Dermis microvascular lymphatic vessel endothelial cell (primary cell): ENCODE measurements around the gene CCNY. TPM values are rescaled to one million over a fixed set of nuclear protein-coding genes. Genes with fewer than 3 reads are reported as not detected.
A peak's percentile ranks its signal among the peaks of the same experiment; 100 is the strongest.

Experiments
- DNase-seq, 2 donors: peaks; one replicate each; pipeline versions ENCODE4 v3.0.0 to v3.0.0-alpha.2; 2010; ENCODE audit warnings: low read depth in 2 of 2
- total RNA-seq: library from RNA; depleted of rRNA; stranded (reverse); fragments of >200 nt; gene quantifications from 2 replicates; pipeline ENCODE4 v1.2.1, GENCODE V29; 2014

The CCNY gene
- total RNA-seq, 1 donor from 2014 or later = 65.7 TPM

DNA sequence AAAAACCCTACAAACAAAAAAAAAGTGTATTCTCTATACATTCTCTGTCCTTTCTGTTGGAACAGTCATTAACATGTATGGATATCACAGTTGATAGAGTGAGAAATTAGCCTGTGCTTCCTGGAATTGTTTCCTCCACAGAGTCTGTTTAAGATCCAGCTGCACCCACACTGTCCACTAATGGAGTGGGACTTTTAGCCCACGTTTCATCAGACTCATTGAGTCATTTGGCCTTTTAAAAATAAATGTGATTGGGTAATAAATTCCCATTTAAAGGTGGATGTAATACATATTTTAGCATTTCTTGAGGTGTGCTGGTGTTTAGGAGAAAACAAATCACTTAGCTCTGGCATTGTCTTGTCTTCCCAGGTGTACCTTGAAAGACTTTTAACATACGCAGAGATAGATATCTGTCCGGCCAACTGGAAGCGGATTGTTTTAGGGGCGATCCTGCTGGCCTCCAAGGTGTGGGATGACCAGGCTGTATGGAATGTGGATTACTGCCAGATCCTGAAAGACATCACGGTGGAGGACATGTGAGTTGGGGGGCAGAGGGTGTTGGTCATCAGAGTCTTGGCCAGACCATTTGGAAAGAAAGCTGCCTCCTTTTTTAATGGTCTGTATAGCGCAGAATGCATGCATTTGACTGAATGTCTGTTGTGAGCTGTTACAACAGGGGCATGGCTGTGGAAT is 216.5 kb downstream of the CCNY start:
- DNase-seq = peak in 1 of 2 donors; percentile 15

DNA sequence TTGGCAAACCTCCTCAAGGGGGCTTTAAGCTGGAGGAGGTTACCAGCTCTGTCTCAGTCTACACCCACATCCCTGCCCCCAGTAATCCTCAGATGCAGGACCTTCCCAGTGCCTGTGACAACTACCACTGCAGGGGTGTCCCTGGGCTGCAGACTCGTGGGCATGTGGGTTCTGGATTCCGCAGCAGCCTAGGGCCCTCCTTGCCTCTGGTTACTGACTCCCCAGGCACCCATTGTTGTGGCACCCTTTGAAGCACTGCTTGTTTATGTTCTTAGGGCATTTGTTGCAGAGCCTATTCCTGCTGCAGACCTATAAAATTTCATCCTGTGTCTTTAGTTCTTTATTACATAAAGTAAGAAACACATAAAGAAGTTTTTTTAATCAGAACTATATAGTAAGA is 217.7 kb downstream of the CCNY start:
- DNase-seq = no peak

DNA sequence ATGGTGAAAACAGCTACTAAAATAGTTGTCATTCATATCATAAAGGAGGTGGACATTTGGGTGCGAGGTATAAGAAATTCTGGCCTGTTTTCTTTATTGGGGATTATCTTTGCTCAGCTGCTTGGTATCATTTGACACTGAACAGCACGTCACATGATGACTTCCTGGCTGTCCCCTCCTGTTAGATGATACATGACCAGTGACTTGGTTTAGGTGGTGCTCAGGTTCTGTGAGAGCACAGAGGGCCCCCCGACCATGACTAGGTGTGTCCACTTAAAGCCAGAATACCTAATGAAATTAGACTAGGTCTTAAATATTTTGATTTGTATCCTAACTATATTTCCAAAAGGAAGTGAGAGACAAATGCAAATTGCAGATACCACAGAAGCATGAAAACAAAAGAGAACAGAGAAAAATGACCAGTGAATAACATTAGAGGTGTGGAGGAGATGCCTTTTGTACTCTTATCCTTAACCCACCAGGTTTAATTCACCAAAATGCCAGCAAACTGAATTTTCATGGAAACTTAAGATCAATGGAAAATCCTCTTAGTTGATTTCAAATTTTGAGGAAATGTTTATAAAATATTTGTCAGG is 218.2 kb downstream of the CCNY start:
- DNase-seq = no peak

DNA sequence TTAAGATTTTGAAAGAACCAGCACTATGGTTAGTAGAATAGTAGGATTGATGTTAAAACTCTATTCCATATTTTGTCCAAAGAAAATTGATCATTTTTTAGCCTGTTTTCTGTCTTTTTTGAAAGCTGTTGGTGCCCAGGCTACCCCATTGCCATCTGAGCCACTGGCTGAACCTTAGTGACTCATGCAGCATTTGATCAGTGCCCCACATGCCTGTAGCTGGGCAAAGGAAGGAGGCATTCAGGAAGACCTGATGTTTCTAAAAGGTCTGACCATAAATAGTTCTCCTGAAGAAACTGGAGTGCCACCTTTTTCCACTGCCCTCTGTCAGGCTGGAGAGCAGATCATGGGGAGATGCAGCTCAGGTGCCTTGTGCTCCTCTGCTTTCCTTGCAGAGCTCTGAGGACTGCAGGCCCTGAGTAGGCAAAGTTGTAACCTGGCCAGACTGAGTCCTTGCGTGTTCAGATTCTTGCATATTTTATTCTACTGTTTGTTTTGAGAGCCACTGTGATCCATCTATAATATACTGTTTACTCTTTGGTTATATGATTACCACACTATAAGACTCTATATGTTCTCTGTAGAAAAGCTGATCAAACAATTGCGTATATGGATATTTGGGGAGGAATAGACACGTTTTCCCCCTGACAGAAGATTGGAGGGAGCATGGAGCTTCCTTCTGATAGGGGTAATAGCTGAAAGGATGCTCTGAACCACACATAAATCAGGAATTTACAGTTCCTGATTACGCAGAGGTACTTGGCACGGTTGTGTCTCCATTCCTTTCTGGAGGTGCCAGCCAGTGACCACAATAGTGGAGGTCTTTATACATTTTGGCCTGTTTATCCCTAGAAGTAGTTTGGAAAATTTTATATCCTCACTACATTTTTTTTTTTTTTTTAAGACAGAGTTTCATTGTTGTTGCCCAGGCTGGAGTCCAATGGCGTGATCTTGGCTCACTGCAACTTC is 219.9 kb downstream of the CCNY start:
- no peak for DNase-seq

DNA sequence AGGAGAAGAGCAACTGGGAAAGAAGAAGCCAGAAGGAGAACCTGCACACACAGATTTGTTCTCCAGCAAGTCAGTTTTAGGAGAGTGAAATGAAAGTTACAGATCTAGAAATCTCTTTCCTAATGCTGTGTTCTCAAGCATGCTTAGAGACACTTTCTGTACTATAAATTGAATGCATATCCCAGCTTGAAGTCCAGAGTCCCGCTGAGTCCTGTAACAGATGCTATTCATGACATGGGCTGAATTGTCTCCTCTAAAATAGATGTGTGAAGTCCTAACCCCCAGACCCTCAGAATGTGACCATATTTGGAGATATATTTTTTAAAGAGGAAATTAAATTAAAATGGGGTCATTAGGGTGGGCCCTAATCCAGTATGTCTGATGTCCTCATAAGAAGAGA is 222.0 kb downstream of the CCNY start:
- no peak for DNase-seq

DNA sequence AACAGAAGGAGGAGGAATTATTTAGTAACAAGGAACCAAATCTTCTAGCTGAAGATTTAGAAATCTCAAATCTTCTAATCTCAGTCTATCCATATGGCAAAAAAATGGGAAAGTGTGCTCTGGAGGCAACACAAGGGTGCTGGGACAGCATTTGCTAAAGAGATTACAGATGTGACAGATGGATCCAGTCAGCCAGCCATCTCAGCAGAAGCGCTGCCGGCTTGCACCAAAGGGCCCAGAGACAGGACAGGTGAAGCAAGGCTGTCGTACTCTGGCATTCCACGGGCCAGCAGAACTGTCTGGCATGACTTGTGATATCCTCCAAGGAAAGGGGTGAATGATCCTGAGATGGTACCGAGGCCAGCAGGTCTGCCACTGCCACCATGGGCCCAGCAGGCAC is 223.1 kb downstream of the CCNY start:
- no peak for DNase-seq

DNA sequence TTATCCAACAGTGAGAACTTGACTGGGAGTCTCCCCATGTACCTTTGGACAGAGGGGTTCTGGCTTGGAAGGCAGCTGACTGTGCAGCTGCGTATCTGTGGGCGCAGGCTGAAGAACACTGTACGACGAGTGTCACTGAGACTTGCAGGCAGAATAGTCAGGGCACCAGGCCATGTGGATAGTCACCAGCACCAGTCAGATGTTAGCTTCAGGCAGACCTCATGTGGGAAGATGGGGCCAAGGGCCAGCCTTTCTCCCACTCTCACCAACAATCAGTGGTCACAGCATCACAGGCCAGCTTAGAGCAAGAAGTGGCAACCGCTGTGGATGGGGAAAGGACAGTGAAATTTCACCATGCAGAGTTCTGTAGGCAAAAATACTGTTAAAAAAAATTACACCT is 225.4 kb downstream of the CCNY start:
- DNase-seq = no peak

DNA sequence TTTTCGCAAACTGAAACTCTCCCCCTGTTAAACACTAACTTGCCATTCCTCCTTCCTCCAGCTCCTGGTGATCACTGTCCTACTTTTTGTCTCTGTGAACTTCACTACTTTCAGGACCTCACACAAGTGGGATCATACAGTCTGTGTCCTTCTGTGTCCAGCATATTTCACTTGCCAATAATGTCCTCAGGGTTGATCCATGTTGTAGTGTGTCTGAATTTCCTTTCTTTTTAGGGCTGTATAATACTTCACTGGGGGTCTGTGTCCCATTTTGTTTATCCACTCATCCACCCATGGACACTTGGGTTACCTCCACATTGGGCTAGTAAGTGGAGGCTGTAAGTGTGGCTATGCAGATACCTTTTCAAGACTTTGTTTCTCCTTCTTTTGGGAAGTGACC is 226.1 kb downstream of the CCNY start:
- DNase-seq = no peak

DNA sequence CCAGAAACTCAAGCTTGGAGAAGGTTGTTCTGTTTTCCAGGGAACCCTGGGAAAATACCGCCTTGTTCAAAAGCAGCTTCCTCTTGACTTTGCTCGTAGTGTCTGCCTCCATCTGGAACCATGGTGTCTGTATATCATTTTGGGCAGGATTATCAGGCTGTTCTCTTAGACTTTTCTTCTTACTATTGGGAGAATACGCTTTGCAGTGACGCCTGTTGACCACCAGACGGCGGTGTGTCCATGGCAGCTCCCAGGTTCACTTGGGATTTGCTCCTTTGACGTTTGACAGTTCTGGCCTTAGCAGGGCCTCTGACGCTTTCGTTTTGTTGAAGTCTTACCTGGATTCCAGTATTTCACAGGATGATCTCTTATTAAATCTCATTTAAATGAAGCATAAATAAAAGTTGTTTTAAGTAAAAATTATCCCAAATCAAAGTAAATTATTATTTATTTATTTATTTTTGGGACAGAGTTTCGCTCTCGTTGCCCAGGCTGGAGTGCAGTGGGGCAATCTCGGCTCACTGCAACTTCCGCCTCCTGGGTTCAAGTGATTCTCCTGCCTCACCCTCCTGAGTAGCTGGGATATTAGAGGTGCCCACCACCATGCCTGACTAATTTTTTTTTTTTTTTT is 227.1 kb downstream of the CCNY start:
- peak; percentile 50 to 83 for DNase-seq

DNA sequence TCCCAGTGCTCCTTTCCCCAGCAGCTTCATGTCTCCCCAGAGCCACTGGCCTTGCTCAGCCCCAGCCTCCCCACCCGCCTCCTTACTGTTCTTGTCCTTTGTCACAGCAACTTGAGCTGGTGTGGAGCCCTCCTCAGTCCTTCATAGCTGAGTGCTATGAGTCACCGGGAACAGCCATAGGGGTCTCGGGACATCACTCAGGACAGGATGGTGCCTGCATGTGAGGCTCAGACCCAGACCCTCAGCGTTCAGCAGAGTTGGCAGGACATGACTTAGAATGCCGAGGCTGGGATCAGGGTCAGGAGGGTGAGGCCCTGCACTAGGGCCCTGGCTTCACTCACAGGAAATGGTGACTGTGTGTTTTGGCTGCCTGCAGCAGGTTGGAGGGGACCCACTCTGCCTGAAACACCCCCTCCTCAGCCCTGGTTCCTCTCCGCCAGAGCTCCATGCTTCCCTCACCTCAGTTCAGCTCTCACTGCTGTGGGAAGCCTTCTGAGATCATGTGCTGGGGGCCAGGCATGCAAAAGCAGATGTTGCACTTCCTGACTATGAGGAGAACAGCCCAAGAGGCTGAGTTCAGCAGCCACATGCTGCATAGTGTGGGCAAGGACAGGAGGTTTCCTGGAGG is 228.1 kb downstream of the CCNY start:
- peak in 1 of 2 donors; percentile 62 for DNase-seq

DNA sequence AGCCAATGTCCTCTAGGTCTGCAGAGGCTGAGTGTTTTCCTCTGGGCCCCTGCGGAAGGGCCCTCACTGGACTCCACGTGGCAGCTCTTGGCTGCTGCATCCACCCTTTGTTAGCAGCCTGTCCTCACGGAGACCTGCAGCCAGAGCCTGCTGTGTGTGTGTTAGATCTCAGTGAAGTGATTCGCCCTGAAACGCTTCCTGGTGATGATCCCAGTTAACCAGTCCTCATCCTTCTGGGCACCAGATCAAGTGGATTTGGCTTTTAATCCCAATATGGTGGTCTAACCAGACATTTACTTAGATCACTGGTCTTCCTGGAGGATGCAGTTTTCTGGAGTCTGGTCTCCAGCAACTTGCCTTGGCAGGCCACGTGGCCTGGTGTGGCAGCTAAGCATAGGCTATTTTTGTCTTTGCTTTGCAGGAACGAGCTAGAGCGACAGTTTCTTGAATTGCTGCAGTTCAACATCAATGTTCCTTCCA is 229.3 kb downstream of the CCNY start:
- DNase-seq = peak in 1 of 2 donors; percentile 39

DNA sequence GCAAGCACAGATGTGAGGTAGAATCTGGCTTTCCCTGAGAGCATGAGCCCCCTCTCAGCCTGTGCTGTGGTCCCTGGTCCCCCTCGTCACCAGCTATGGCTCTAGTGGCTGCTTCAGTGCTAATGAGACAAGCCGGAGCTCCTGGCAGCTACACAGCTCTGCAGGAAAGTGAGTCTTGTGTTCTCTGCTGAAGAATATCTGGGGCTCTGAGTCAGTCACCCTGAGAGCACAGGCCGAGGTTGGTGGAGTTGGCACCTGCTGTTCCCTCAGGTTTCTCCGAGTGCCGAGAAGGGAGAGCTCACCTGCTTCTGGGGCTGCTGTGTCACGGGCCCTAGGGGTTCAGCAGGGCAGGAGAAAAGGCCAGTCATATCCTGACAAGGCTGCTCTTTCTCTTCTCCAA is 231.6 kb downstream of the CCNY start:
- no peak for DNase-seq

DNA sequence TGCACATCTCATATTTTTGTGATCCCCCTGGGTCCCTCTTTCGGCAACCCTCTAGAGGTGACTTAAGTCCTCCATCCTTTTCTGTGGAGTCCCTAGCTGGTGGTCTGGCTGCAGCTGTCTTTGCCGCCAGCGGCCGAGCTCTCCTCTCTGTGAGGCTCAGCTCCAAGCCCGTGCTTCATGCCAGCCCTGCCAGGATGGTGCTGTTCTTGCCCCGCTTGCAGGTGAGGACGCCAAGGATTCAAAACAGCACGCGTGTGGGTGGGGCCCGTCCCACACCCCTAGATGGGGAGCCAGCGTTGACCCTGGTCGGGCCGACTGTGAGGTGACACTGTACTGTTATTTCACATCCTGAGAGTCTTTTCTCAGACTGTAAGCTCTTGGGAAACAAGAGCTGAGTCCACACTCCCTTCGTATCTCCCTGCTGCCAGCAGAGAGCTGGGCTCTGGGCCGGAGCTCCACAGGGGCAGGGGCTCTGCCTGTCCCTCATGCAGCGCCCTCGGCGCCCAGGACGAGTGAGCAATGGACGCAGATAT is 232.2 kb downstream of the CCNY start:
- no peak for DNase-seq

DNA sequence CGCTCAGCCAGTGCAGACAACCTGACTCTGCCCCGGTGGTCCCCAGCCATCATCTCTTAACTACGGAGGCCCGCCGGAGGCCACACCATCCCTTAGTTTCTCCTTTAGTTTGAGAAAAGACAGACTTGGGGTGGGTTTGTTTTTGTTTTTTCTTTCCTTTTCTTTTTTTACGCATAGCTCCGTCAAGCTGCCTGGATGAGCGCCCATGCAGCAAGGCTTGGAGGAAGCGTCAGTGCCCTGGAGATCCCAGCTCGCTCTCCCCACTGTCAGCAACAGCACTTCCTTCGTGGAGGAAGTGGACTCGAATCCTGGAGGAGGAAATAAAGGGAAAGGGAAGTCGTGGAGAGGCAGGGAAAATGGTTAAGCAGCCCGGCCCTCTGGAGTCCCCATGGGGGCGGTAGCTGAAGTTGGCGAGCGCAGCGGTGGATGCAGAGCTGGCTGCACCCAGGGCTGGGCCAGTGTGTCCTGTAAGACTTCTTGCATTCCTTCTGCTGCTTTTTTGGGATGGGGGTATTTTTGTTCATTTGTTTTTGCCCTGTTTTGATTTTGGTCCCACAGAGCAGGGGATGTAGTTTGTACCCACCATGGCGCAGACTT is 232.9 kb downstream of the CCNY start:
- no peak for DNase-seq

DNA sequence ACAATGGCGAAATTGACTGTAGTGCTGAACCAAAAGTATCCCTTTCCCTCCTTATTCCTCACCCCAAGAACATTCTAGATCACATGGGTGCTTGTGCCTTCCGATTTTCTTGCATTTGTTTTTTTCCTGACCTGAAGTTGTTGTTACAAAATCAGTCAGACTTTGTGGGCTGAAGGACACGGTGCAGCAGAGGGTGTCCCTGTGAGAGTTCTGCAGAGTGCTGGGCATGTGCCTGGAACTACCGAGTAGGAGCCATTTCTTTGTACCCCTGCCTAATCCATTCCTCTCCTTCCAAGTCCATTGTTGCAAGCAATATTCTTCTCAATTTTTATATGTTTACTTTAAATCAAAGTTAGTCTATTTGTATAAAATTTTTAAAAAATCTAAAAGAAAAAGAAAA is 233.5 kb downstream of the CCNY start:
- DNase-seq = no peak

DNA sequence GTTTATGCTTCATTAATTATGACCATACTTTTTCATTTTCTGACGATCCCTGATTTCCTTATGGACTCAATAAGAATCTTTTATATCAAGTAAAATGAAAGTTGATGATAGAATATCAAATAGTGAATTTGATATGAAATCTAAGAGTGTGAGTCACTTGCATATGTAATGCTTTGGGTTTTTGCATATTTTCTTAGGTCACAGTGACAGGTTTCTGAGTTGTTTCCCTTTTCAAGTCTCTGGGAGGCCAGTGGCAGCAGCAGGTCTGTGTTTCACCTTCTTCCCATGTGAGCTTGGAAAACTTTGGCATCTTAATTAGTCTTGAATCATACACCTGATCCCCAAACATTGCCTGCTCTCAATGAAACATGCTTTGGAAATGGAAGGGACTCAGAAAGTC is 234.1 kb downstream of the CCNY start:
- no peak for DNase-seq

DNA sequence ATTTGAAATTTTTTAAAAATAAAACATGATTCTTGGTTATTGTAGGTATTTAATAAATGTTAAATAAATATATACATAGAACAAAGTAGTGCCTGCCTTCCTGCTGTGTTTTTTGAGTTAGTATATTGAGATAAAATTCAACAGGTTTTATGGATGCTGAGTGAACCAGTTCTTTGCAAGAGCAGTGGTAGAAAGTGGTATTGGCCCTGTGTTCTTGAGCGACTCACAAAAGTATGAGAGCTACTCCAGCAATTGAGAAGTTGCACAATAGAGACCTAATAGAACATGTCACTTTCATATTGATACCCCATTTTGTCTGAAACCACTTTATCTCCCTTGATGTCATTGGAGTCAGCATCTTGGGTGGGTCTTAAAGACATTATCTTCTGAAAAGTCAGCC is 236.3 kb downstream of the CCNY start:
- DNase-seq = no peak

DNA sequence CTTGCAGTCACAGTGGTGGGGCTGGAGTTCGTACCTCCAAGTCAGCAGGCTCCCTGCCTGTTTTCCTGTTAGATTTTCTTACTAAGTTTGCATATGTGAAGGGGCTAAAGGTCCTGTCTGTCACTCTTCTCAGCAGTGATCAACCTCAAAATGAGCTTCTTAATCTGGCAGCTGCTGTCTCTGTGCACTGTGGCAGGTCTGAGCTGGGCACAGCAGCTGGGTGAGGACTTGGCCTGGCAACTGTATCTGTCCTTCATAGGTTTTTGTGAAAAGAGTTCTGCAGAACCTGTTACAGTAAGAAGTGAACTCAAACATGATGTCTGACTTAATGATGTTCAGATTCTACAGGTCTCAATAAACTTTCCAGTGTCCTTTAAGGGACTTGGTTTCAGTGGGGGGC is 237.5 kb downstream of the CCNY start:
- no peak for DNase-seq

DNA sequence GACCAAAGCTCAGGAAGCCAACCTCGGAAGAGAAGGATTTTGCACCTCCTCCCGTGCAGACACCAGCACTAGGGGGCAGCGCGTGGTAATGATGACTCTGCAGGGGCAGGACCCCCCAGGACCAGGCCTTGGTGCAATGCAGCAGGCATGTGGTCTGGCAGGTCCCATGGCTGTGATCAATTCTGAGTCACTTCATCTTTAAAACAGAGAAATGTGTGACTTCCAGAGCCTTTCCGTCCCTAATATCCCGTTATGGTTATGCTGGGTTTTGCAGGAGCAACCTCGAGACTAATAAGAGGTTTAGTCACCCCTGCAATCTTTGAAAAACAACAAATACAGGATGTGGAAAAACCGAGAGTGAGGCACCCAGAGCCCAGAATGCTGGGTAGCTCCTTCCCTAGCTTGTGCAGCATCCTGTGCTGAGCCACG is 238.6 kb downstream of the CCNY start:
- peak in 1 of 2 donors; percentile 73 for DNase-seq

DNA sequence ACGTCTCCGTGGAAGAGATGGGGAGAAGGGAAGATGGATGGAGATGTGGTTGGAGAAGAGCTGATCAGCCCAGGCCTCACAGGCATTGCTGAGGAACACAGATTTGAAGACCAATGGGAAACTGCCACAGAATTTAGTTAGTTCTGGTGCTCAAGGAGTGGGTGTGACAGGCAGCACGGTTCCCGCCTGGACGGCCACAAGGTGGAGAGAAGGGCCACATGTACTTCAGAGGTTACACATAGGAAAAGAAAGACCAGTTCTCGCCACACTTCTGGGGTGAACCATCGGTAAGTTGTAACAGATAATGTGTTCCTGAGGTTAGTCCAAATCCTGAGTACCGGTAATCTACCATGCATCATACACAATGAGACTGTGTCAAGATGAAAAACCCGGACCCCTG is 239.3 kb downstream of the CCNY start:
- DNase-seq = no peak

DNA sequence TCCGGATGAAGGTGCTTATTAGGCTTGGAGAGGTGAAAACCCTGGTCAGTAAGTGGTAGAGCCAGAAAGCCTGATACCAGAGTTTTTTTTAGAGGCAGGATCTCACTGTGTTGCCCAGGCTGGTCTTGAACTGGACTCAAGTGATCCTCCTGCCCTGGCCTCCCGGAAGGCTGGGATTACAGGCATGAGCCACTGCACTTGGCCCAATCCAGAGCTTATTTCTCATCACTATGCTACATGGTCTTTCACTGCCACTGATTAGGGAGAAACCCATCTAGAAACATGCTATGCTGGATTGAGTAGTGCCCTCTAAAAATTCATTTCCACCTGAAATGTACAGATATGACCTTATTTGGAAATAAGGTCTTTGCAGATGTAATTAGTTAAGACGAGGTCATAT is 240.4 kb downstream of the CCNY start:
- no peak for DNase-seq
